ENCODE results near the gene ADGRB3. TPM values are rescaled to one million over a fixed set of nuclear protein-coding genes. Genes with fewer than 3 reads are reported as not detected.

ADGRB3 gene
- total and polyA plus RNA-seq, 10 of the 15 experiments (the other 5 are each of a cell fraction or from before 2014, with no cell fraction given): 0.03 to 0.06 TPM; not detected in 8

- WGBS (ENCODE audit: insufficient coverage, insufficient replicate concordance, low lambda C conversion rate, missing lambda C conversion rate): 45% methylated on average over 1 of the region's 1 CpG
- H3K79me2 ChIP-seq (ENCODE audit: control insufficient read depth, insufficient read depth, low read length): no peaks in the 10 kb centered on the region
These were observed 7.9 kb downstream of the ADGRB3 start for GRCh38 chr6:68642977-68643376.

GRCh38 chr6:68649669-68650068, 14.6 kb downstream of the ADGRB3 start:
- H3K36me3 ChIP-seq (ENCODE audit: control insufficient read depth in 2 of 2, insufficient read depth in 2 of 2, low read length in 1 of 2): no peaks in the 10 kb centered on the region
- DNase-seq (ENCODE audit: low read depth, low spot score): no peak
- H3K4me3 ChIP-seq: no peak overlapping the region
- ChIA-PET POLR2A (no interaction called here), SMC1A (ENCODE audit: uncharacterized antibody, unreplicated experiment) (no interaction called here), CTCF (no interaction called here), RAD21 (ENCODE audit: unreplicated experiment) (no interaction called here)
- ATAC-seq: no peak
- no peaks in the 10 kb centered on the region for H4K20me1 ChIP-seq (ENCODE audit: control insufficient read depth, insufficient read depth)
- no peak overlapping the region for H3K4me2 ChIP-seq (ENCODE audit: control insufficient read depth, insufficient read depth)
- H3K9me3 ChIP-seq (replicated peaks; ENCODE audit: control insufficient read depth, insufficient read depth, low read length): no peaks in the 10 kb centered on the region
- no peak overlapping the region for H2AFZ ChIP-seq (ENCODE audit: control insufficient read depth, low read depth, low read length)
- no peak for FAIRE-seq
- H3K79me2 ChIP-seq (ENCODE audit: control insufficient read depth, insufficient read depth, low read length): no peaks in the 10 kb centered on the region
- no TSS peak for BruUV-seq (replicated peaks)
- no peak overlapping the region for H3K9ac ChIP-seq (ENCODE audit: control insufficient read depth, insufficient read depth, low read length)
- H3K27me3 ChIP-seq (replicated peaks in 1 of 2; ENCODE audit: control insufficient read depth in 2 of 2, insufficient read depth in 2 of 2, low read length in 1 of 2): no peaks in the 10 kb centered on the region
- in situ Hi-C loops (cut with MboI): loop anchor here (25.0 kb wide), 1 partner anchor 1463 kb away; no protein-coding TSS in a partner anchor
- no peak overlapping the region for H3K27ac ChIP-seq (ENCODE audit: control insufficient read depth, insufficient read depth)
- H3K4me1 ChIP-seq (ENCODE audit: control insufficient read depth, insufficient read depth, low read length): no peaks in the 10 kb centered on the region
- intact Hi-C loops (cut with micrococcal nuclease; ENCODE audit: unreplicated experiment): no loop called here
- WGBS (ENCODE audit: insufficient coverage, insufficient replicate concordance, low lambda C conversion rate, missing lambda C conversion rate): 69% methylated on average over 3 of the region's 3 CpGs
- no peak for TF ChIP-seq EZH2 (IDR thresholded peaks at IDR 0.05; ENCODE audit: borderline replicate concordance, control insufficient read depth, low read depth, low read length)
- TF ChIP-seq REST (IDR thresholded peaks at IDR 0.05; ENCODE audit: low read depth, low read length): no peak
- no peak for TF ChIP-seq ESRRA (IDR thresholded peaks at IDR 0.05; ENCODE audit: low read length)
- no peak for TF ChIP-seq SREBF2 (IDR thresholded peaks at IDR 0.05; ENCODE audit: low read length)
- no peak for TF ChIP-seq YY1 (IDR thresholded peaks at IDR 0.05; ENCODE audit: low read depth, low read length)
- TF ChIP-seq TARDBP (IDR thresholded peaks at IDR 0.05; ENCODE audit: borderline replicate concordance): no peak
- TF ChIP-seq IKZF2 (IDR thresholded peaks at IDR 0.05): no peak
- no peak for TF ChIP-seq SKIL (IDR thresholded peaks at IDR 0.05; ENCODE audit: low read depth, poor library complexity, severe bottlenecking)

More at GRCh38 chr6:68642977-68643376, 7.9 kb downstream of the ADGRB3 start:
- H3K4me1 ChIP-seq (ENCODE audit: control insufficient read depth, insufficient read depth, low read length): no peaks in the 10 kb centered on the region
- no peaks in the 10 kb centered on the region for H3K9me3 ChIP-seq (replicated peaks; ENCODE audit: control insufficient read depth, insufficient read depth, low read length)
- DNase-seq (ENCODE audit: low read depth, low spot score) (no peak), ATAC-seq (no peak), FAIRE-seq (no peak)
- ChIA-PET RAD21 (ENCODE audit: unreplicated experiment) (no interaction called here), SMC1A (ENCODE audit: uncharacterized antibody, unreplicated experiment) (no interaction called here), CTCF (no interaction called here), POLR2A (no interaction called here)
- in situ Hi-C loops (cut with MboI): loop anchor here (25.0 kb wide), 1 partner anchor 1469 kb away; no protein-coding TSS in a partner anchor
- BruUV-seq (replicated peaks): no TSS peak
- H3K9ac ChIP-seq (ENCODE audit: control insufficient read depth, insufficient read depth, low read length): no peak overlapping the region
- H4K20me1 ChIP-seq (ENCODE audit: control insufficient read depth, insufficient read depth): no peaks in the 10 kb centered on the region
- intact Hi-C loops (cut with micrococcal nuclease; ENCODE audit: unreplicated experiment): no loop called here
- no peak overlapping the region for H3K27ac ChIP-seq (ENCODE audit: control insufficient read depth, insufficient read depth)
- H3K27me3 ChIP-seq (replicated peaks in 1 of 2; ENCODE audit: control insufficient read depth in 2 of 2, insufficient read depth in 2 of 2, low read length in 1 of 2): no peaks in the 10 kb centered on the region
- H3K4me3 ChIP-seq: no peak overlapping the region
- TF ChIP-seq BCL11A (IDR thresholded peaks at IDR 0.05; ENCODE audit: low read depth, low read length): no peak
- no peak for TF ChIP-seq POLR2AphosphoS5 (IDR thresholded peaks at IDR 0.05; ENCODE audit: low read length)
- no peaks in the 10 kb centered on the region for H3K36me3 ChIP-seq (ENCODE audit: control insufficient read depth in 2 of 2, insufficient read depth in 2 of 2, low read length in 1 of 2)
- no peak overlapping the region for H2AFZ ChIP-seq (ENCODE audit: control insufficient read depth, low read depth, low read length)
- H3K4me2 ChIP-seq (ENCODE audit: control insufficient read depth, insufficient read depth): no peak overlapping the region
